Lung (tissue), 12 donors: Measurements from ENCODE around the gene PPP2R2C. TPM values are rescaled to one million over a fixed set of nuclear protein-coding genes. Genes with fewer than 3 reads are reported as not detected.

Experiments used
- ATAC-seq: fragments of 200-7000 bp; cut with Tn5 transposase; one replicate; pipeline ENCODE4 v1.9.1; 2020; ENCODE audit warnings: moderate number of reproducible peaks; ENCODE audit not compliant: insufficient read depth, low FRiP score
- DNase-seq, 3 donors: peaks; one replicate each; pipeline ENCODE4 v3.0.0-alpha.2; 2013 to 2017
- H3K27ac ChIP-seq, 2 donors: one replicate each; pipeline ENCODE4 v1.5.1; 2013; ENCODE audit warnings: mild to moderate bottlenecking in 2 of 2, moderate library complexity in 2 of 2, control low read depth in 1 of 2, inconsistent platforms in 1 of 2, low read depth in 1 of 2, low read length in 1 of 2
- H3K27me3 ChIP-seq, 3 donors: one replicate each; pipeline ENCODE4 v1.5.1; 2013; ENCODE audit warnings: low read length in 2 of 3; ENCODE audit not compliant: control insufficient read depth in 3 of 3, insufficient read depth in 3 of 3
- H3K36me3 ChIP-seq, 4 donors: one replicate each; pipeline ENCODE4 v1.5.1; 2013; ENCODE audit warnings: low read length in 4 of 4, mild to moderate bottlenecking in 1 of 4, moderate library complexity in 1 of 4; ENCODE audit not compliant: control insufficient read depth in 4 of 4, insufficient read depth in 4 of 4
- H3K4me1 ChIP-seq, 5 donors: one replicate each; pipeline ENCODE4 v1.5.1; 2013; ENCODE audit warnings: low read length in 5 of 5, mild to moderate bottlenecking in 2 of 5, moderate library complexity in 1 of 5; ENCODE audit not compliant: control insufficient read depth in 5 of 5, insufficient read depth in 5 of 5
- H3K4me3 ChIP-seq: one replicate; pipeline ENCODE4 v1.5.1; 2013; ENCODE audit warnings: mild to moderate bottlenecking, control low read depth, moderate library complexity
- H3K9ac ChIP-seq, 2 donors: one replicate each; pipeline ENCODE4 v1.5.1; 2013; ENCODE audit warnings: low read length in 2 of 2, control low read depth in 1 of 2; ENCODE audit not compliant: insufficient read depth in 1 of 2
- H3K9me3 ChIP-seq, 4 donors: one replicate each; pipeline ENCODE4 v1.5.1; 2013; ENCODE audit warnings: low read length in 3 of 4, mild to moderate bottlenecking in 1 of 4, moderate library complexity in 1 of 4; ENCODE audit not compliant: control insufficient read depth in 4 of 4, insufficient read depth in 3 of 4
- CTCF ChIP-seq: IDR thresholded peaks from 2 replicates; pipeline ENCODE4 v1.5.1; 2012; ENCODE audit warnings: mild to moderate bottlenecking; ENCODE audit errors: control extremely low read depth, extremely low read depth
- WGBS, 2 donors: extraction: QIAGEN DNeasy Blood & Tissue Kit; methylation state at CpG; one replicate each; pipeline ENCODE4 v1.1.7; 2013; 5-methylcytosine and 5-hydroxymethylcytosine counted together
- polyA plus RNA-seq, 2 donors: library from polyadenylated mRNA; stranded (reverse); fragments of 200-250 nt; gene quantifications; one replicate each; pipeline ENCODE4 v1.2.1, GENCODE V29; 2013
- total RNA-seq, 2 donors: library from RNA; depleted of rRNA in 1 of 2; stranded (reverse); fragments of >200 nt in 1 of 2; gene quantifications; one replicate each; pipeline ENCODE4 v1.2.1, GENCODE V29; 2014 to 2021
- donor health status: control.
- donor health status: control.
- donor health status: Bipolar disorder and iron deficiency.
- donor health status: healthy.
- donor health status: DM: yes; HTN: yes; CAD: no.

PPP2R2C gene
- total and polyA plus RNA-seq, 4 donors, result 0.03 to 0.57 (median 0.04) TPM

GRCh38 chr4:6440506-6441201 lies 31.8 kb downstream of the PPP2R2C start:
- no peak for DNase-seq
- H3K4me3 ChIP-seq, result no peak overlapping the region
- H3K27ac ChIP-seq, result no peak overlapping the region
- 60 to 64% methylated on average over 8 of the region's 8 CpGs for WGBS, 2 donors
- H3K27me3 ChIP-seq, result peaks cover 0 to 4% (median 0%) of the 10 kb centered on the region in 3 donors
- ATAC-seq, result no peak
- H3K4me1 ChIP-seq, result no peaks in the 10 kb centered on the region
- no peak overlapping the region for H3K9ac ChIP-seq
- TF ChIP-seq CTCF, result no peak
- no peaks in the 10 kb centered on the region for H3K36me3 ChIP-seq
- peaks cover 0 to 13% (median under 1%) of the 10 kb centered on the region in 4 donors for H3K9me3 ChIP-seq

- H3K4me3 ChIP-seq, result no peak overlapping the region
- no peak for TF ChIP-seq CTCF
- no peaks in the 10 kb centered on the region for H3K36me3 ChIP-seq
- H3K27ac ChIP-seq, result no peak overlapping the region
- H3K27me3 ChIP-seq, result peaks cover 0 to 4% (median 0%) of the 10 kb centered on the region in 3 donors
- WGBS, 2 donors, result 75 to 78% methylated on average over 6 of the region's 6 CpGs
- no peak overlapping the region for H3K9ac ChIP-seq
- no peak for DNase-seq
- peaks cover 0 to 16% (median 5%) of the 10 kb centered on the region in 4 donors for H3K9me3 ChIP-seq
- no peaks in the 10 kb centered on the region for H3K4me1 ChIP-seq
- ATAC-seq, result no peak
Observed at GRCh38 chr4:6439120-6439762, 33.2 kb downstream of the PPP2R2C start.

- Histone ChIP-seq H3K4me1 (no peaks in the 10 kb centered on the region), H3K27ac (no peak overlapping the region), H3K36me3 (no peaks in the 10 kb centered on the region), H3K9me3 (peaks cover 0 to 18% (median 5%) of the 10 kb centered on the region in 4 donors), H3K27me3 (peaks cover 0 to 4% (median 0%) of the 10 kb centered on the region in 3 donors), H3K4me3 (no peak overlapping the region), H3K9ac (no peak overlapping the region)
- no peak for TF ChIP-seq CTCF
- 68 to 71% methylated on average over 5 of the region's 5 CpGs for WGBS, 2 donors
- ATAC-seq, result no peak
- no peak for DNase-seq
Observed at GRCh38 chr4:6437826-6438238, 34.6 kb downstream of the PPP2R2C start.
